GM18909 (cell line): ENCODE measurements around the gene NUDT21.
"Not testable (repeated sequence)": the region's sequence is repeated elsewhere in the genome, so short reads cannot be mapped to it uniquely, and the experiment has no call there.

Experiments used
- ATAC-seq: cut with Tn5 transposase; IDR thresholded peaks from one replicate; pipeline ENCODE4 v1.9.1; 2021; ENCODE audit warnings: mild to moderate bottlenecking; ENCODE audit not compliant: unreplicated experiment, poor library complexity

NUDT21 gene

GRCh38 chr16:56382901-56383355 lies 68.2 kb downstream of the NUDT21 start:
- no peak for ATAC-seq

- ATAC-seq = no peak
Observed at GRCh38 chr16:56382459-56382858, 68.7 kb downstream of the NUDT21 start.

GRCh38 chr16:56380778-56381485 lies 70.2 kb downstream of the NUDT21 start:
- not testable (repeated sequence) for ATAC-seq
